ENCODE measurements around the gene ARR3. TPM values are rescaled to one million over a fixed set of nuclear protein-coding genes. Genes with fewer than 3 reads are reported as not detected.
"Not testable (repeated sequence)": the region's sequence is repeated elsewhere in the genome, so short reads cannot be mapped to it uniquely, and the experiment has no call there.

Gene ARR3
- total RNA-seq, 2 donors from 2014 or later, result not detected

DNA sequence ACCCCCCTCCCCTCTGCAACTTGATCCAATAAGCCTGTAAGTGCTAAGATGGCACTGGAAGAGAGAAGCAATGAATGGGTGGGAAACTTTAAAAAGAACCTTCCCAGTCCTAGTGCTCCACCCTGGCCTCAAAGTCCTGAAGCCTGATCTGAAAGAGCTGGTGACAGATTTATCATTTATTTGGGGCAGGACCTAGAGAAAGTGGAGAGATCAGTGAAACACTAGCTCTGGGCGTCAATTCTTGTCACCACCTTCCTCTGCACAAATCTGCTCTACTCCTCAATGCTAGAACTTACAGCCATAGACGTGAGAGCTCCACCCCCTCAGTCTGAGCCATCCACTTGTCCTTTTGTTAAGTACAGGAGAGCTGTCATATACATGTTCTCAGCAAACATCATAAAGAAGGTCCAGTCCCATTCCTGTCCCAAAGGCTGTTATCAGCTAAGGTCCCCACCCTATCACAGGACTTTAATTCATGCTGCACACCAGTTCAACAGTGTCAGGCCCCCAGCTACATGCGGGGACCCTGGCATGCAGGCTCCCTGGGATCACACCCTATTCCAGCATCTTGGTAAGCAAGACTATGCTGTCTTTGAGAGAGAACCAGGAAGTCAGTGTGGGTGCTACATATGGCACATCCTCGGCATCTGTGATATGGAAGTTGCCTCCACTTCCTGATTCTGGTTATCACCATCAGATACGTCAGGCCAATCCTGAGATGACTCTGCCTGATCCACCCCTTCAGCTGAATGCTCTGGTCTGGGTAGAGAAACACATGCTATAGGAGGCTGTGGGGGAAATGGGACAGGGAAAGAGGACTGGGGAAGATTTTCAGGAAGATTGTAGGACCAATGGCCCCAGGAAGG is 10.5 kb upstream of the ARR3 start:
- ATAC-seq (no peak), DNase-seq (ENCODE audit: low spot score in 2 of 2) (no peak)
- peaks cover 6 to 12% of the 10 kb centered on the region in 2 donors for H3K9me3 Mint-ChIP-seq
- no peak overlapping the region for H3K27ac Mint-ChIP-seq
- peaks cover 13 to 24% of the 10 kb centered on the region in 2 donors for H3K36me3 Mint-ChIP-seq

GRCh38 chrX:70260104-70260503 is 8.0 kb upstream of the ARR3 start, which contains the start of gene P2RY4:
TSS of gene P2RY4 (minus strand) at chrX:70260204. CDS start at chrX:70259624, 580 bp downstream.
- no peak for ATAC-seq
- peaks cover under 1 to 7% of the 10 kb centered on the region in 2 donors for H3K36me3 Mint-ChIP-seq
- no peak for DNase-seq (ENCODE audit: low spot score in 2 of 2)
- H3K27ac Mint-ChIP-seq, result peak within 1 kb of the TSS in 1 of 2 donors; percentile 68
- H3K9me3 Mint-ChIP-seq, result no peaks in the 10 kb centered on the region

DNA sequence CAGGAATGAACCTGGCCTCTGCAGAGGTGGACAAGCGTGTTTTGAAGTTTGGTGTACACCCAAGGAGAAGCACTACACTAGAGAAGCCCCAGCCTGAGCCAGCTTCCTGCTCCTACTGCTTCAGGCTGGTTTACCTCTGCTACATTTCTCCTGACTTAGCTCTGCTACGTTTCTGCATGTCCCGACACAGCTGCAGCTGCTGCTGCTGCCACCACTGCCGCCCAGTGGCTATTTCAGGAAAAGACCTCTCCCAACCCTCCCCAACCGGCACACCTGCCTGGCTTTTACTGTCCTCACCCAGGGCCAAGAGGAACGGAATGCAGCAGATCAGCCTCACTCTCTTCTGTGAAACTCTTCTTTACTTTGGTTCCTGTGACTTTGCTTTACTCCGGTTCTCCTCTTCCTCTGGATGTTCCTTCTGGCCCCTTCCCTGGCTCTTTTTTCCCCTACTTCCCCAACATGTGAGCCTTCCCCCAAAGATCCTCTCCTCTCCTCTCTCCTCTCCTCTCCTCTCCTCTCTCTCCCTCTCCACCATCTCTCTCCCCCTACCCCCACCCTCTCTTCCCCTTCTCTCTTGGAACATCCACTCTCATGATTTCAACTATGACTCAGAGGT is 5.1 kb upstream of the ARR3 start:
- Mint-ChIP-seq H3K9me3 (no peaks in the 10 kb centered on the region), H3K36me3 (peaks cover 0 to 7% of the 10 kb centered on the region in 2 donors), H3K27ac (no peak overlapping the region)
- DNase-seq (ENCODE audit: low spot score in 2 of 2) (peak in 1 of 2 donors; percentile 42), ATAC-seq (peak; percentile 72 to 79)

- Mint-ChIP-seq H3K27ac (no peak overlapping the region), H3K9me3 (no peaks in the 10 kb centered on the region), H3K36me3 (no peaks in the 10 kb centered on the region)
- DNase-seq (ENCODE audit: low spot score in 2 of 2) (no peak), ATAC-seq (no peak)
Observed at GRCh38 chrX:70264784-70265183, 3.4 kb upstream of the ARR3 start.

GRCh38 chrX:70274029-70274428 is 5.9 kb downstream of the ARR3 start:
- not testable (repeated sequence) for H3K27ac Mint-ChIP-seq; DNase-seq (ENCODE audit: low spot score in 2 of 2); ATAC-seq; H3K9me3 Mint-ChIP-seq; H3K36me3 Mint-ChIP-seq

GRCh38 chrX:70279081-70279480 is 10.9 kb downstream of the ARR3 start:
- ATAC-seq, result no peak
- Mint-ChIP-seq H3K9me3 (no peaks in the 10 kb centered on the region), H3K36me3 (no peaks in the 10 kb centered on the region), H3K27ac (no peak overlapping the region)
- DNase-seq (ENCODE audit: low spot score in 2 of 2), result no peak

DNA sequence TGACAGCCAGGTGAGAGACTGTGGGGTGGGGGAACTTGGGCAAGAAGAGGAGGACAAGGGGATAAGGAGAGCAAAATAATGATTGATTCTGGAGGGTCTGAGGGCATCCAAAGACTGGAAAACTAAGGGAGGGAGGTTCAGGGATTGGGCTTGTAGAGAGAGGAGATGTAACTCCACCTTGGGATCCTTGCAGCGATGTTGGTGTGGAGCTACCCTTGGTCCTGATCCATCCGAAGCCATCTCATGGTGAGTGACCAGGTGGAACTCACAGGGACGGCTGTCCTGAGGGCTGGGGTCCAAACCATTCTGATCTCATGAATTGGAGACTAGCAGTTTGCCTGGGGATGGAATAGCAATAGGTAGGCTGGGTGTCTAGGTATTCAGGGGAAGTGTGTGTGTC is 12.4 kb downstream of the ARR3 start:
- ATAC-seq, result no peak
- H3K27ac Mint-ChIP-seq, result no peak overlapping the region
- H3K36me3 Mint-ChIP-seq, result no peaks in the 10 kb centered on the region
- no peak for DNase-seq (ENCODE audit: low spot score in 2 of 2)
- no peaks in the 10 kb centered on the region for H3K9me3 Mint-ChIP-seq

GRCh38 chrX:70281951-70282350 is 13.8 kb downstream of the ARR3 start, which contains the start of gene RAB41:
TSS of gene RAB41 (plus strand) at chrX:70282172. CDS start at chrX:70282218, 46 bp downstream.
- no peaks in the 10 kb centered on the region for H3K9me3 Mint-ChIP-seq
- ATAC-seq, result no peak
- H3K36me3 Mint-ChIP-seq, result no peaks in the 10 kb centered on the region
- DNase-seq (ENCODE audit: low spot score in 2 of 2), result no peak
- H3K27ac Mint-ChIP-seq, result peak within 1 kb of the TSS in 1 of 2 donors; percentile 55

- Mint-ChIP-seq H3K9me3 (no peaks in the 10 kb centered on the region), H3K27ac (peak overlapping the region; percentile 93 to 95), H3K36me3 (peaks cover 6 to 7% of the 10 kb centered on the region in 2 donors)
- ATAC-seq (no peak), DNase-seq (ENCODE audit: low spot score in 2 of 2) (no peak)
Observed at GRCh38 chrX:70289168-70289792, 21.1 kb downstream of the ARR3 start.

GRCh38 chrX:70289793-70290770 is 21.9 kb downstream of the ARR3 start, which contains the start of the genes KIF4A and PDZD11:
TSS of gene KIF4A (plus strand) at chrX:70290104. CDS start at chrX:70290459, 355 bp downstream.
TSS of gene PDZD11 (minus strand) at chrX:70289927. CDS start at chrX:70289341, 586 bp downstream.
- Mint-ChIP-seq H3K27ac (peak within 1 kb of the TSS; percentile 93 to 95), H3K9me3 (no peaks in the 10 kb centered on the region), H3K36me3 (peaks cover 6 to 7% of the 10 kb centered on the region in 2 donors)
- DNase-seq (ENCODE audit: low spot score in 2 of 2), result peak; percentile 77 to 87
- ATAC-seq, result peak; percentile 99

GRCh38 chrX:70292788-70293187 is 24.7 kb downstream of the ARR3 start:
- no peak for ATAC-seq
- no peak for DNase-seq (ENCODE audit: low spot score in 2 of 2)
- peaks cover 6 to 7% of the 10 kb centered on the region in 2 donors for H3K36me3 Mint-ChIP-seq
- no peak overlapping the region for H3K27ac Mint-ChIP-seq
- H3K9me3 Mint-ChIP-seq, result no peaks in the 10 kb centered on the region

GRCh38 chrX:70293621-70294020 is 25.5 kb downstream of the ARR3 start:
- peaks cover 6 to 7% of the 10 kb centered on the region in 2 donors for H3K36me3 Mint-ChIP-seq
- ATAC-seq (no peak), DNase-seq (ENCODE audit: low spot score in 2 of 2) (no peak)
- H3K9me3 Mint-ChIP-seq, result no peaks in the 10 kb centered on the region
- no peak overlapping the region for H3K27ac Mint-ChIP-seq

- ATAC-seq (no peak), DNase-seq (ENCODE audit: low spot score in 2 of 2) (no peak)
- no peaks in the 10 kb centered on the region for H3K9me3 Mint-ChIP-seq
- H3K36me3 Mint-ChIP-seq, result peaks cover 0 to 25% of the 10 kb centered on the region in 2 donors
- H3K27ac Mint-ChIP-seq, result no peak overlapping the region
Observed at GRCh38 chrX:70301716-70302115, 33.6 kb downstream of the ARR3 start.

DNA sequence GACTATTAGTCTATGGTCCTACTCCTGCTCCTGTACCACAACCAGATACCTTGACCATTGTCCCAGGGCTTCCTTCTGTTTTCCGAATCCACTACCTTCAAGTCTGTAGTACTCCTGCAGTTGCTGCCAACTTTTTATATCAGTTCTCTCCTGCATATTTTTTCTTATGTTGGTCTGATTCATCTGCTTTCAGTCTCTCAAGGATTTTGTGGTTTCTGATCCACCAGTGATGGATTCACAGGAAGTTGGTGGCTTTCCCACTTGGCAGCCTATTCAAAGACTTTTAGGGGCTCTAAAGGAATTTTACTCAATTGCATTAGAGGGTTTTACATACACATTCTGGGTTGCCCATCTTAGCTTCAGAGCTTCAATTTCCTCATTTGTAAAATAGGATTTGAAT is 45.4 kb downstream of the ARR3 start:
- Mint-ChIP-seq H3K36me3 (no peaks in the 10 kb centered on the region), H3K27ac (no peak overlapping the region), H3K9me3 (no peaks in the 10 kb centered on the region)
- no peak for DNase-seq (ENCODE audit: low spot score in 2 of 2)
- no peak for ATAC-seq

DNA sequence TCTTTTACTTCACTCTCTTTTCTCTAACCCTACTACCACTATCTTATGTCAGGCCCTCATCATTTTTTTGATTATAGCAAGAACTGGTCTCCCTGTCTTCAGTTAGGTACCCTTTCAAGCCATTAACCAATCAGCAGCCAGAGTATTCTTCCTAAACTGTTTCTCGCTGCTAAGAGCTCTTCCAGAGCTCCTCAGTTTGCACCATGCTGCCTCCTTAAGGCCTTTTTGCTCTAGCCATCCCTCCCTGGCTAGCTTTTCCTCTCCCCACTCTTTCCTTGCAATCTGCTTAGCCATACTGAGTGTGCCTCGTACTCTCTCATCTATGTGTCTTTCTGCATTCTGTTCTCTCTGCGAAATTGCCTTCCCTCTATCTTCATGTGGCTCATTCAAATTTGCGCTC is 54.6 kb downstream of the ARR3 start:
- no peak overlapping the region for H3K27ac Mint-ChIP-seq
- no peak for ATAC-seq
- H3K9me3 Mint-ChIP-seq, result no peaks in the 10 kb centered on the region
- no peak for DNase-seq (ENCODE audit: low spot score in 2 of 2)
- H3K36me3 Mint-ChIP-seq, result no peaks in the 10 kb centered on the region

DNA sequence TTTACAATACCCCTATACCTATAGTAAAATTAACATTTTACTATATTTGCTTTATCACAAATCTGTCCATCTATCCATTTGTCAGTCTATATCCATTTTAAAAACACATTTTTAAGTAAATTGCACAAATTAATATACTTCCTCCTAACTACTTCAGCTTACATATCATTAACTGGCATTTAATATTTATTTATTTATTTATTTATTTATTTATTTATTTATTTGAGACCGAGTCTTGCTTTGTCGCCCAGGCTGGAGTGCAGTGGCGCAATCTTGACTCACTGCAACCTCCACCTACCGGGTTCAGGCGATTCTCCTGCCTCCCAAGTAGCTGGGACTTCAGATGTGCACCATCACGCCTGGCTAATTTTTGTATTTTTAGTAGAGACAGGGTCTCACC is 55.5 kb downstream of the ARR3 start:
- not testable (repeated sequence) for H3K36me3 Mint-ChIP-seq; H3K9me3 Mint-ChIP-seq; H3K27ac Mint-ChIP-seq; ATAC-seq; DNase-seq (ENCODE audit: low spot score in 2 of 2)

Data from activated naive CD4-positive, alpha-beta T cell treated with anti-CD3 and anti-CD28 coated beads, Interleukin-2, amount 50 U/mL, for 72 hours (primary cell).